ENCODE measurements around the gene TRIM44.

The TRIM44 gene

GRCh38 chr11:35662649-35663407 lies at the start of gene TRIM44:
TRIM44 (plus strand) TSS chr11:35662775; CDS start chr11:35663112, 337 bp downstream.
- peak; percentile 90 for DNase-seq

GRCh38 chr11:35614939-35615569 lies 47.5 kb upstream of the TRIM44 start:
- no peak for DNase-seq

- peak; percentile 80 for DNase-seq
These were observed 46.4 kb upstream of the TRIM44 start for GRCh38 chr11:35615921-35616900.

- no peak for DNase-seq
These were observed 45.3 kb upstream of the TRIM44 start for GRCh38 chr11:35617316-35617686.

GRCh38 chr11:35617687-35618496 lies 44.7 kb upstream of the TRIM44 start, which contains the start of gene FJX1:
FJX1 (plus strand) TSS chr11:35618460; CDS start chr11:35618637, 177 bp downstream.
- peak; percentile 95 for DNase-seq

- DNase-seq, result no peak
These were observed 44.0 kb upstream of the TRIM44 start for GRCh38 chr11:35618497-35619115.

- peak; percentile 88 for DNase-seq
These were observed 43.3 kb upstream of the TRIM44 start for GRCh38 chr11:35619116-35619854.

GRCh38 chr11:35619855-35620640 lies 42.5 kb upstream of the TRIM44 start:
- DNase-seq, result peak; percentile 92

GRCh38 chr11:35620795-35621194 lies 41.8 kb upstream of the TRIM44 start:
- peak; percentile 35 for DNase-seq

- DNase-seq, result no peak
These were observed 41.0 kb upstream of the TRIM44 start for GRCh38 chr11:35621620-35622019.

GRCh38 chr11:35622070-35622469 lies 40.5 kb upstream of the TRIM44 start:
- DNase-seq, result peak; percentile 64

- DNase-seq, result peak; percentile 47
These were observed 38.9 kb upstream of the TRIM44 start for GRCh38 chr11:35623621-35624168.

- no peak for DNase-seq
These were observed 38.3 kb upstream of the TRIM44 start for GRCh38 chr11:35624316-35624715.

- DNase-seq, result no peak
These were observed 37.8 kb upstream of the TRIM44 start for GRCh38 chr11:35624781-35625180.

GRCh38 chr11:35626501-35626900 lies 36.1 kb upstream of the TRIM44 start:
- DNase-seq, result no peak

GRCh38 chr11:35629511-35629910 lies 33.1 kb upstream of the TRIM44 start:
- DNase-seq, result no peak

GRCh38 chr11:35629914-35630313 lies 32.7 kb upstream of the TRIM44 start:
- DNase-seq, result no peak

- DNase-seq, result no peak
These were observed 30.7 kb upstream of the TRIM44 start for GRCh38 chr11:35631891-35632290.

- no peak for DNase-seq
These were observed 30.3 kb upstream of the TRIM44 start for GRCh38 chr11:35632301-35632700.

All from eye (tissue), 1 donor.